ENCODE results near the gene OLFM3.
A peak's percentile ranks its signal among the peaks of the same experiment; 100 is the strongest.

The OLFM3 gene

GRCh38 chr1:101849356-101849755, 147.4 kb downstream of the OLFM3 start:
- no peak for DNase-seq (ENCODE audit: low read depth, low spot score)

GRCh38 chr1:101847626-101848025, 149.1 kb downstream of the OLFM3 start:
- no peak for DNase-seq (ENCODE audit: low read depth, low spot score)

- peak; percentile 6 for DNase-seq (ENCODE audit: low read depth, low spot score)
Observed at GRCh38 chr1:101846820-101847219, 149.9 kb downstream of the OLFM3 start.

- no peak for DNase-seq (ENCODE audit: low read depth, low spot score)
Observed at GRCh38 chr1:101843160-101843559, 153.6 kb downstream of the OLFM3 start.

- no peak for DNase-seq (ENCODE audit: low read depth, low spot score)
Observed at GRCh38 chr1:101841824-101842223, 154.9 kb downstream of the OLFM3 start.

GRCh38 chr1:101835988-101836387, 160.7 kb downstream of the OLFM3 start:
- DNase-seq (ENCODE audit: low read depth, low spot score): no peak

GRCh38 chr1:101833312-101833711, 163.4 kb downstream of the OLFM3 start:
- DNase-seq (ENCODE audit: low read depth, low spot score): peak; percentile 7

GRCh38 chr1:101826416-101826815, 170.3 kb downstream of the OLFM3 start:
- no peak for DNase-seq (ENCODE audit: low read depth, low spot score)

GRCh38 chr1:101820071-101820470, 176.7 kb downstream of the OLFM3 start:
- peak; percentile 40 for DNase-seq (ENCODE audit: low read depth, low spot score)

- no peak for DNase-seq (ENCODE audit: low read depth, low spot score)
Observed at GRCh38 chr1:101816262-101816661, 180.5 kb downstream of the OLFM3 start.

- DNase-seq (ENCODE audit: low read depth, low spot score): no peak
Observed at GRCh38 chr1:101798417-101798816, 198.3 kb downstream of the OLFM3 start.

GRCh38 chr1:101797722-101798121, 199.0 kb downstream of the OLFM3 start:
- DNase-seq (ENCODE audit: low read depth, low spot score): no peak

GRCh38 chr1:101781201-101781831, 215.4 kb downstream of the OLFM3 start:
- DNase-seq (ENCODE audit: low read depth, low spot score): peak; percentile 11

GRCh38 chr1:101769520-101769919, 227.2 kb downstream of the OLFM3 start:
- DNase-seq (ENCODE audit: low read depth, low spot score): peak; percentile 5

GRCh38 chr1:101757985-101758384, 238.7 kb downstream of the OLFM3 start:
- DNase-seq (ENCODE audit: low read depth, low spot score): no peak

- no peak for DNase-seq (ENCODE audit: low read depth, low spot score)
Observed at GRCh38 chr1:101756411-101756810, 240.3 kb downstream of the OLFM3 start.
